GM21423 (cell line): ENCODE data around the gene TMEM214.

Experiments used
- ATAC-seq: cut with Tn5 transposase; IDR thresholded peaks from one replicate; pipeline ENCODE4 v1.9.1; 2021; ENCODE audit warnings: mild to moderate bottlenecking, moderate library complexity; ENCODE audit not compliant: unreplicated experiment

TMEM214 gene, protein sequence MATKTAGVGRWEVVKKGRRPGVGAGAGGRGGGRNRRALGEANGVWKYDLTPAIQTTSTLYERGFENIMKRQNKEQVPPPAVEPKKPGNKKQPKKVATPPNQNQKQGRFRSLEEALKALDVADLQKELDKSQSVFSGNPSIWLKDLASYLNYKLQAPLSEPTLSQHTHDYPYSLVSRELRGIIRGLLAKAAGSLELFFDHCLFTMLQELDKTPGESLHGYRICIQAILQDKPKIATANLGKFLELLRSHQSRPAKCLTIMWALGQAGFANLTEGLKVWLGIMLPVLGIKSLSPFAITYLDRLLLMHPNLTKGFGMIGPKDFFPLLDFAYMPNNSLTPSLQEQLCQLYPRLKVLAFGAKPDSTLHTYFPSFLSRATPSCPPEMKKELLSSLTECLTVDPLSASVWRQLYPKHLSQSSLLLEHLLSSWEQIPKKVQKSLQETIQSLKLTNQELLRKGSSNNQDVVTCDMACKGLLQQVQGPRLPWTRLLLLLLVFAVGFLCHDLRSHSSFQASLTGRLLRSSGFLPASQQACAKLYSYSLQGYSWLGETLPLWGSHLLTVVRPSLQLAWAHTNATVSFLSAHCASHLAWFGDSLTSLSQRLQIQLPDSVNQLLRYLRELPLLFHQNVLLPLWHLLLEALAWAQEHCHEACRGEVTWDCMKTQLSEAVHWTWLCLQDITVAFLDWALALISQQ

DNA sequence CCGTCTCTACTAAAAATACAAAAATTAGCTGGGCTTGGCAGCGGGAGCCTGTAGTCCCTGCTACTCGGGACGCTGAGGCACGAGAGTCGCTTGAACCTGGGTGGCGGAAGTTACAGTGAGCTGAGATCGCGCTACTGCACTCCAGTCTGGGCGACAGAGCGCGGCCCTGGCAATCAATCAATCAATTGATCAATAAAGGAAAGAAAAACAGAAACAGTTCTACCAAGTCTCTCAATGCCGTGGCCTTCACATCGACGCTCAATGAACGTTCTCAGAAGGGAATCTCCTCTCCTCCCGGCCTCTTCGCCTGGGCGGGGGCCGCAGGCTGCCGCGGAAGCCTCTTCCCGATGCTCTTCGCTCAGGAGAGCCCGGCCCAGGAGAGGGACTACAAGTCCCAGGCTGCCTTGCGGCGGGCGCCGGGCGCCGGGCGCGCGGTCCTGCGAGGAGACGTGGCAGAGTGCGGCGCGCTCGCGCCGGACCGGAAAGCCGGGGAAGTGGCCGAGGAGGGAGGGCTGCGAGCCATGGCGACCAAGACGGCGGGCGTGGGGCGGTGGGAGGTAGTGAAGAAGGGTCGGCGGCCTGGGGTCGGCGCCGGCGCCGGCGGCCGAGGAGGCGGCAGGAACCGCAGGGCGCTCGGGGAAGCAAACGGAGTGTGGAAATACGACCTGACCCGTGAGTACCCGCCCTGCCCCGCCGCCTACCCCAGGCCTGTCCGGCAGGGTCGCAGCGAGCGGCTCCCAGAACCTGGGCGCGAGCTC, at the start of gene TMEM214:
TSS of gene TMEM214 (plus strand) at position 471 of the 758 bp plus-strand sequence. CDS start at position 522, 51 bp downstream.
- peak; percentile 95 for ATAC-seq

DNA sequence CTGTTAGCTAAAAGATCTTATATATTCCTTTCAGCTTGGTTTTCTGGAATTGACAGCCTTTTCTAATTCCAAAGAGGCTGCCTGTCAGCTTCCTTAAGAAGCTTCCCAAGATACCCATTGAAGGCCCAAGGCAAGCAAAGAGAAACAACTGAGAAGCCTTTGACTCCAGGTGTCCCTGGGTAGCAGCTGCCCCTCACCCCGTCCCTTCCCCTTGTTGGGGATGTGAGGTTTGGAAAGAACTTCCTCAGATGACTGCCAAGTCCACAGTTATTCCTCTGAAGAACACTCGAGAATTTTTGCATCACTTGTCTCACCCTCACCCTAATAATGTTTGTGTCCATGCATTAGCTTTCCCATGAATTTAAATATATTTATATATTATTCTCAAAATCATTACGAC, 49.0 kb upstream of the TMEM214 start:
- no peak for ATAC-seq

DNA sequence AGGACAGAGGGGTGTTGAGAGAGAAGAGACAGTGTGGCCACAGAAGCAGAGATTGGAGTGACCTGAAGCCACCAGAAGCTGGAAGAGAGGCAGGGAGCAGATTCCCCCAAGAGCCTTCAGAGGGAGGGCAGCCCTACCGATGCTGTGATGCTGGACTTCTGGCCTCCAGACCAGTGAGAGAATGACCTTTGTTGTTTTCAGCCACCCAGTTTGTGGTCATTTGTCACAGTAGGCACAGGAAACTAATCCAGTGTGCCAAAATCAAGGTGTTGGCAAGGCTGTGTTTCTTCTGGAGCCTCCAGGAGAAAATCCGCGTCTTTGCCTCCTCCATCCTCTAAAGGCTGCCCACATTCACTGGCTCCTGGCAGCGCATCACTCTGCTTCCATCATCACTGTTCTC, 47.0 kb upstream of the TMEM214 start:
- ATAC-seq, result no peak

DNA sequence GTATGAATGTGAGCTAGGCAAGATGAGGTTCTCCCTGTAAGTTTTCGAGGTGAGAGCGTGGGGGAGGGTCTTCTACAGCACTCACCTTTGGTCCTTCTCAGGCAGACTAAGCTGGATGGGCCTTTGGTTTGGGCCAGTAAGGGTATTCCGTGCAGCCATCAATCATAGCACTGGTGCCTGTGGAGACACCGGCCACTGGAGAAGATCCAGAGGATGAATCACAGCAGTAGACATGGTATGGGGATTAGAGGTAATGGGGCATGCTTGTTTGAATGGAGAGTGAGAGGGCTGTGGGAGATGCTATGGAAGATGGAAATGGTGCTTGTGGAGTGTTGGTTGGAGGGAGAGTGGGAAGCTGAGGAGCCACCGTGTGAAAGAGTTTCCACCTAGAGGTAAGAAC, 46.2 kb upstream of the TMEM214 start:
- ATAC-seq, result no peak

DNA sequence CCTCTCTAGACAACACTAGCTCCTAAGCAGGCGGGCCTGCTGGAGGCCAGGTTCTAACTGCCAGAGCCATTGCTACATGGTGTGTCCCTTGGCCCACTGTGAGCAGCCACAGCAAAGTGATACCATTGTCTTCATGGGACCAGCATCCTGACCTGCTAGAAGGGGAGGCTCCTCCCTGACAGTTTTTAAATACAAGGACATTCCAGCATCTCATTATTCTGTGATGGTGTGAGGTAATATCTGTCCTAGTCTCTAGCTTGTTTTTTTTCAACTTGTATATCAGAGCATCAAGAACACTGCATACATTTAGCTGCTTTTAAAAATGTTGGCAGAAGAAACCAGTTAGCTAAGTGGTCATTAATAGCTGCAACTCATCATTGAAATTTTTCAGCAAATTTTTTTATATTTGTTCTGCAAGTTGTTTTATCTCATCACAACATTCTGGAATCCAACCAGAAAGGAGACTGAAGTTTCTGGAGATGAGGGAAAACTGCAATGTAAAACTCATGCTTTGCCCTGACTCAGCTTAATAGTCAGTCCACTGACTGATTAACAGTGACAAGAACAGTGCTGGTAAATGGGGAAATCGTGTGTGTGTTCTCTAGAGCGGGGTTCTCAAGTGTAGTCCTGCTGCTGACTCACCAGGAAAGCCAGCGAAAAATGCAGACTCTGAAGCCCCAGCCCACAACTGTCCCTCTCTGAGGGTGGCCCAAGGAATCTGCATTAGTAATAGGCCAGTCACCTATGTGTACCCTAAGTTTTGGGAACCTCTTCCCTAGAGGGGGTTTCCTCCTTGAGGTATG, 44.5 kb upstream of the TMEM214 start:
- no peak for ATAC-seq

DNA sequence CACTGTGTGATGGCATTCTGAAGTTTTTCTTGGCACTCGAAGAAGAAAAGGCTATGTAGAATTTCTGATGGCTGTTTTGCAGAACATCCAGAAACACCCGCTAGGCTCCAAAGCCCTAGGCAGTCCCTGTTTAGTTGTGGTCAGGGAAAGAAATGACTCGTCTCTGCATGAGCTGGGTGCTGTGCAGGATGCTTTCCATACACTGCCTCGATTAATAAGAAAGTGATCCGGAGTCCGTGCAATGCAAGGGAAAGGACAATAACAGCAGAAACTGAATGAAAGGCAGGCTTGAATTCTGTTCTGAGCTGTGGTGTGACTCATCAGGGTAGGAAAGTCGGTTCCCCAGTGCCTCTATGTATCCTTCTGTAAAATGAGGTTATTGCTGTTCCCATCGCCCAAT, 43.6 kb upstream of the TMEM214 start:
- no peak for ATAC-seq

DNA sequence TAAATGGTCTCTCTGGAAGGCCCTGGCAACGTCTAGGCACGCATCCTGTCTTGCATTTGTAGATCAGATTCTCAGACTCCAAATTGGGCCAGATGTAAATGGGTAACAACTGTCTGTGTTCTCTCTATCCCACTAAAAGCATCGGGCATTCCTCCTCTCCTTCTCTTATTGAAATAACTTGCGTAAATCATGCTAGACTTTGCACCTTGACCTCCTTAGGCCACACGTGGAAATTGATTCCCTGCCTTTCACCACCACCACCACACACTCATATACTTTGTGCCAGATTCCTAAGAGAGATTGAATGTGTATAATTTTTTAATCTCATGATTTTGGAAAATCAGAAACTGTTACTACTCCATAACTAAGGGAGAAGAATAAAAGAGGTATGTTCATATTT, 41.0 kb upstream of the TMEM214 start:
- ATAC-seq, result no peak

DNA sequence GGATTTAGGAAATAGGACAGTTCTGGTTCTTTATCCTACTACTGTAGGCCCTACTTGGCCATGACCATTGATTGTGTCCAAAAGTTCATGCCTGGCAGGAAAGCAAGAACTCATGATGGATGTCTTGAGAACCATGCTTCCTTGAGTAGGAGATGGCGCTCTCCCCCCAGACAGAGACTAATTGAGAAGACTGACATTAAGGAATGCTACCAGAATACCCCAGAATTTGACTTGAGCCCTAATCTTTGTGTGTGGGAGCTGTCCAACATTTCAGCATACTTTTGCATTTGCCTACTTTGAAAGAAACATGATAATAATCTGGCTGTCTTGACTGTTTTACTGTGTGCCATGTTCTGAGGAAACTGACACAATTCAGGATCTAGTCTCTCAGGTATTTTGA, 39.0 kb upstream of the TMEM214 start:
- ATAC-seq, result no peak

DNA sequence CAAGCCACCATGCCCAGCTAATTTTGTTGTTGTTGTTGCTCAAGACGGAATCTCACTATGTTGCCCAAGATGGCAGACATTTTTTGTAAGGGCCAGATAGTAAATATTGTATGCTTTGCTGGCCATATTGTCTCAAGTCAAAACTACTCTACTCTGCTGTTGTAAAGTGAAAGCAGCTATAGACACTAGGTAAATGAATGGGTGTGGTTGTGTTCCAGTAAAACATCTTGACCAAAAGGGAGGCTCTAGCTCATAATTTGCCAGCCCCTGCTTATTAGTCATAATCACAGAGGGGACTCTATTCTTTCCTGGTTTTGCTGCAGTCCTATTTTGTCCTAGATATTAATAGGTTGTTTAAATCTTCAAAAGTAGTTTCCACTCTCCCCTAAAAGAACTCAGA, 37.8 kb upstream of the TMEM214 start:
- no peak for ATAC-seq

DNA sequence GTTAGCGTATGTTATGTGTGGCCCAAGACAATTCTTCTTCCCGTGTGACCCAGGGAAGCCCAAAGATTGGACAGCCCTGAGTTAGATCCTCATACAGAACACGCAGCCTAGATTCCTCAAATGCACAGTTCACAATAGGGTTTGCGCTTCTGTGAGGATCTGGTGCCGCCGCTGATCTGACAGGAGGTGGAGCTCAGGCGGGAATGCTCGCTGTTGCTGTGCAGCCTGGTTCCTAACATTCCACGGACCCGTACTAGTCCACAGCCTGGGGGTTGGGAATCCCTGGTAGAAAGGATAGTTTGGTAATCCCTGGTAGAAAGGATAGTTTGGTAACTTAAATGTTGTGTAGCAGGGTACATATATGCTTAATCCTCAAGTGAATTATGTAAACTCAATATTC, 35.4 kb upstream of the TMEM214 start:
- no peak for ATAC-seq

DNA sequence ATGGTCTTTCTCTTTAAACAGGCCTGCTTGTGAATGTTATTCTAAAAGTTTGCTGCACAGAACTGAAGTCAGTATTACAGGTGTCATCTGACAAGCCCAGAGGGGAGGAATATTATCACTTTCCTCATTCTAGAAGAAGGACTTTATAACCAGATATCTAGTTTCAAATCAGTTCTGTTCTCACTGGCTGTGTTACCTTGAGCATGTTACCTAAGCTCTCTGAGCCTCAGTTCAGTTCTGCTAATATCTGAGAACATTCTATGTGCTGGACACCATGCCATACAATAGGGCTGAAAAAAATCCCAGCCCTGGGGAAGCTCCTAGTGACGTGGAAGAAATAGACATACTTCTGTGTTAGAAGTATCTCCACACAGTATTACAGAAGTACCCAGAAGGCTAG, 34.4 kb upstream of the TMEM214 start:
- no peak for ATAC-seq

DNA sequence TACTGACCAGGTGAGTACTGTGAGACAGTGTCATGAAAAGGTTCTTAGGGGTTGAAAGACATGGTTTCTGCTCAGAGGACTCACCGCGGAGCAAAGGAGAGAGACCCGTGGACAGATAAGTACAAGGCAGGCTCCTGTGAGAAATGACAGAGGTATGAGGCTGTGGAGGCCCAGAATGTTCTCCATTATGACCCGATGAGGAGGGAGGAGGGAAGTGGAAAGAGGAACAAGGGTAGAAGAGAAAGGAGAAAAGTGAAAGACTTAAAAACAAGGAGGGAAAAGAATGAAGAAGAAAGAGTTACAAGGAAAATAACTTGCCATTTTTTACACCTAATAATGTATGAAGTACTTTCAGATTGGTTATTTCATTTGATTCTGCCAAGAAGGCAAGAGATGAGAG, 32.5 kb upstream of the TMEM214 start:
- no peak for ATAC-seq

DNA sequence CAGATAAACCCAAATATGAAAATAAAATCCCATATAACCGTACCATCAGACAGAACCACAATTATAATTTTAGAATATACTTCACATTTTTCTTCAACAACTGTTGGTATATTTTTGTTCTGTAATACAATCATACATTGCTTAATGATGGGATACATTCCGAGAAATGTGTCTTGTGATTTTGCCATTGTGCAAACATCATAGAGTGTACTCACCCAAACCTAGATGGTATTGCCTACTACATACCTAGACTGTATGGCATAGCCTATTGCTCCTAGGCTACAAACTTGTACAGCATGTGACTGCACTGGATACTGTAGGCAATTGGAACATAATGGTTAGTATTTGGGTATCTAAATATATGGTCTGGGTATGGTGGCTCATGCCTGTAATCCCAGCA, 31.8 kb upstream of the TMEM214 start:
- ATAC-seq, result no peak

DNA sequence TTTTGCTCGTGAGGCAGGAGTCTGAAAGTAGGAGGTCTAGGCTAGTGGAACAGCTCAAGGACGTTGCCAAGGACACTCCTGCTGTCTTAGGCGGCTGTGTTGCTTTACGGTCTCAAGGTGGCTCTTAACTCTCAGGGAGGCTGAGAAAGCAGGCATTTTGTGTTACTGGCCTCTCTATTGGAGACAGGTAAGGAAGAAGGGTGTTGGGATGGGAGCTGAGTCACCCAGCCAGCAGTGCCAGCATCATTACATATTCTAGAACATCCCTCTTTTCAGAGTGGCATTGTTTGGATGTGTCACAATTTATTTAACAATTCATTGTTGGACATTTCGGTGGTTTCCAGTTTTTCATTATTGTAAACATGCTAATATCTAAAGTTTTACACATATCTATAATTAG, 30.8 kb upstream of the TMEM214 start:
- no peak for ATAC-seq

DNA sequence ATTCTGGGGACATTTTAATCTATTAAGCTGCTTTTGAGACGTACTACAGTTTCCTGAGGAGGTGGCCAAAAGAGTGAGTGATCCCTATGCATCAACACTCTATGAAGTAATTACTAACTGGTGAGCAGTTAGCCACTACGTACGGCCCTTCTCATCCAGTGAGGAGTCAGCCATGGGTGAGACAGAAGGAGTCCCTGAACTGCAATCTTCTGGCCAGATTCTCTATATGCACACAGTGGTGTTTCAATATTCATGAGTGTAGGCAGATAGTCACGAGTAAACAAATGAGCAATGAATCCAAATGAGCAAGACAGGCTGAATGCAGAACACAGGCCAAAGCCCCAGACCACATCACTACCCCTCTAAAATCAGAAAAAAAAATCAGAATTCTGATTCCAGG, 29.8 kb upstream of the TMEM214 start:
- no peak for ATAC-seq

DNA sequence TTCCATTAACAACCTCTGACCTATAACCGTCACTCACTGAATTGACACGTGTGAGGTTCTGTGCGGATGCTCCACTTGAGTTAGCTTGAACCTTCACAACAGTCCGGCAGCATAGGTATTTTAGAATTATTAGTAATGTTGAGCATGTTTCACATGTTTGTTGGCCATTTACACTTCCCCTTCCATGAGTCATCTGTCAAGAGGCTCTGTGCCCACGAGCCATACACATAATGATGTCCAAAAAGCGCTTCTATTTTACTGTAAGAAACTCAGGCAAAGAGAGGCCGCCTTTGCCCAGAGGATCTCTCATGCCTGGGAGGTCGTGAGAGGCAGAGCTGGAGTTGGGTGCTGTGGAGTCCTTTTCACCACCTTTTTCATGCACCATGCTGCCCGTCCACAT, 28.9 kb upstream of the TMEM214 start:
- no peak for ATAC-seq

DNA sequence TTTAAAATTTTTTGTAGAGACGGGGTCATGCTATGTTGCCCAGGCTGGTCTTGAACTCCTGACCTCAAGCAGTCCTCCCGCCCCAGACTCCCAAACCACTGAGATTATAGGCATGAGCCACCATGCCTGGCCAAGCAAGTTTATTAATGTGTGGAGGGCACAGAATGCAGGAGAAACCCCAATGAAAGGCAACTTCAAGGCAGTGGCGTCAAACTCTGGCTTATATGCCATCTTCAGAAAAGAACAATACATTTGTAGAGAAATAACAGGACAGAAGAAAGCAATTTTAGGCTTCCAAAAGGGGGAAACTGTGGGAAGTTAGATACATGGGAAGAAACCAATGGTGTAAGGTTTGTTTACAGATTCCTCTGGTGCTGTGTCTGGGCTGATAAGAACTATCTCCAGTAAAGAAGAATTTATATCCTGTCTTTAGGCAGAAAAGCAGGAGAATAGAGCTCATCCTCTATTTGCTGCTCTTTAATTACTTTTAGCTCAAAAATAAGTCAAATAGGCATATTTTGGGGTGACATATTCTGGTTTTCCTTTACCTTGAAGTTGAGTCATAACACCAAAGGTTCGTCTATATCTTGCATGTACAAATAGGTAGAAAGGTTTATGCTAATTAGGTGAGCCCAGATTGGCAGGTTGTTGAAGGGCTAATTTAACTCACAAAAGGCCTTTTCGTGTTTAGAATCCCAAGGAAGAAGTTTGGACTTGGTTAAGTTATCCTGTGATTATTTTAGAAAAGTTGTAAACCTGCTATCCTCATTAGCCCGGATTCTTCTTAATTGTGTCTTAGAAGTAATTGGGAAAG, 26.0 kb upstream of the TMEM214 start:
- ATAC-seq, result no peak

DNA sequence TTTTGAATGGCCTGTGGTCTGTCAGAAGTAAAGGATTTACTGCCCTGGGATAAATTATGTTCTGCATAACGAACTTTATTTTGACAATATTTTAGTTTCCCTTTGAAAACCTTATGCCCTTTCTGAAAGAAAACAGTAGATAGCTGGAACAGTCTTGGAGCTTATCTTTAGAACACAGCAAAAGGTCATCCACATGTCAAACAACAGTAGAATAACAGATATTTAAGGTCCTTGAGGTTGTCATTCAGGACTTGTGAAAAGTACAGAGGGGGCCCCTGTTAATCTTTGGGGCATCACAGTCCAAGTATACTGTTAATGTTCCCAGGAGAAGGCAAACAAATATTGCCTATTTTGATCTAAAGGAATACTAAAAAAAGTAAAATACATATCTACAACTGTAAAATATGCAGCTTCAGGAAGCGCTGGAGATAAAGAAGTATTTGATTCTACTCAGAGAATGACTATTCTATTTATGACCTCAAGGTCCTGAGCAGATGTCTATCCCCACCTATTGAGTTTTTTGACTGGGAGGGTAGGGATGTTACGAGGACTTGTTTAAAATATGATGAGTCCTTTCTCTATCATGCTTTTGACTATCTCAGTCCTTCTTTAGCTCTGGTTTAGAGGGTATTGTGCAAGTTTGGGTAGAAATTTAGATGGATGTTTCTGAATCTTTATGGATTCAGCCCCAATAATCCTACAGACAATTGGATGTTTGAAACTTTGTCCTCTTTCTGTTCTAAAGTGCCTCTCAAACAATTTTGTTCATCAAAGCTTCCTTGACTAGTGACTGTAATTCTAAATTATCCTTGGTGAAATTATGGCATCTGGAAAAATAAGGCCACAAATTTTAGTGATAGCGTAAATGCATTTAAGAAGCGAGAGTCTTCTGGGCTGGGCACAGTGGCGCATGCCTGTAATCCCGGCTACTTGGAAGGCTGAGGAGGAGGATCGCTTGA, 25.1 kb upstream of the TMEM214 start:
- ATAC-seq, result no peak

DNA sequence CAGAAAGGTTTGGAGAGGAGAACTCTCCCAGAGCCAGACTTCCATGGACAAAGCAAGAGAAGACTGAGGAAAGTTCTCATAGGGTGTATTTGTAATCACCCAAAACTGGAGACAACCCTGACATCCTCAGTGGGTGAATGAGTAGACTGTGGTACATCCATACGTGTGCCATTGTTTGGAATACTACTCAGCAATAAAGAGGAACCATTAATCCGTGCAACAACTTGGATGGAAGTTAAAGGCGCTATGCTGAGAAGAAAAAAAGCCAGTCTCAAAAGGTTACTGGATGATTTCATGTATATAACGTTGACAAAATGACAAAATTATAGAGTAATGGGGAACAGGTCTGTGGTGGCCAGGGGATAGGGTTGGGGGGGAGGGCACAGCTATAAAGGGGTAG, 24.1 kb upstream of the TMEM214 start:
- ATAC-seq, result no peak
